Activated CD8-positive, alpha-beta T cell treated with anti-CD3 and anti-CD28 coated beads for 36 hours (primary cell): ENCODE measurements around the gene TNS4. TPM values are rescaled to one million over a fixed set of nuclear protein-coding genes. Genes with fewer than 3 reads are reported as not detected.

Experiments used
- ATAC-seq: fragments of 200-7000 bp; cut with Tn5 transposase; one replicate; pipeline ENCODE4 v1.10.0; 2021; ENCODE audit warnings: mild to moderate bottlenecking, moderate library complexity
- CTCF ChIA-PET: fragments of 350-600 bp; sonication (Branson Sonifier 250); formaldehyde crosslinking; loops from one replicate; lab custom pipeline; 2021; ENCODE audit warnings: antibody characterized with exemption; lab: Charles Lee
- POLR2A ChIA-PET: fragments of 350-600 bp; sonication (Branson Sonifier 250); formaldehyde crosslinking; loops from one replicate; lab custom pipeline; 2021; ENCODE audit warnings: antibody characterized with exemption; lab: Charles Lee
- DNase-seq: peaks from one replicate; pipeline ENCODE4 v3.0.0-alpha.2; 2020
- H3K27ac Mint-ChIP-seq: one replicate; pipeline ENCODE4 v1.8.0; 2021; ENCODE audit warnings: mild to moderate bottlenecking, mixed read lengths
- H3K27me3 Mint-ChIP-seq: one replicate; pipeline ENCODE4 v1.8.0; 2021; ENCODE audit warnings: mixed read lengths
- H3K36me3 Mint-ChIP-seq: one replicate; pipeline ENCODE4 v1.8.0; 2021; ENCODE audit warnings: low read depth, mixed read lengths
- H3K4me1 Mint-ChIP-seq: one replicate; pipeline ENCODE4 v1.8.0; 2021; ENCODE audit warnings: low read depth, mixed read lengths
- H3K4me3 Mint-ChIP-seq: one replicate; pipeline ENCODE4 v1.8.0; 2021; ENCODE audit warnings: mild to moderate bottlenecking, moderate library complexity, mixed read lengths
- H3K9me3 Mint-ChIP-seq: one replicate; pipeline ENCODE4 v1.8.0; 2021; ENCODE audit warnings: mixed read lengths
- intact Hi-C: fragments of 100-400 bp; cut with micrococcal nuclease; formaldehyde crosslinking; loops from one replicate; pipeline ENCODE4 v1.10.0; 2022
- total RNA-seq, 2 experiments: library from RNA; stranded (reverse); gene quantifications; one replicate each; pipeline ENCODE4 v1.2.3, GENCODE V29; 2021
- TF ChIP-seq, protein P1 (sequence below): fragments of 200-600 bp; IDR thresholded peaks from one replicate; pipeline ENCODE4 v1.8.0; 2022; ENCODE audit warnings: antibody characterized with exemption, mild to moderate bottlenecking

TNS4 gene
- total RNA-seq, 2 experiments from 2014 or later: 5.8 to 6.3 TPM

DNA sequence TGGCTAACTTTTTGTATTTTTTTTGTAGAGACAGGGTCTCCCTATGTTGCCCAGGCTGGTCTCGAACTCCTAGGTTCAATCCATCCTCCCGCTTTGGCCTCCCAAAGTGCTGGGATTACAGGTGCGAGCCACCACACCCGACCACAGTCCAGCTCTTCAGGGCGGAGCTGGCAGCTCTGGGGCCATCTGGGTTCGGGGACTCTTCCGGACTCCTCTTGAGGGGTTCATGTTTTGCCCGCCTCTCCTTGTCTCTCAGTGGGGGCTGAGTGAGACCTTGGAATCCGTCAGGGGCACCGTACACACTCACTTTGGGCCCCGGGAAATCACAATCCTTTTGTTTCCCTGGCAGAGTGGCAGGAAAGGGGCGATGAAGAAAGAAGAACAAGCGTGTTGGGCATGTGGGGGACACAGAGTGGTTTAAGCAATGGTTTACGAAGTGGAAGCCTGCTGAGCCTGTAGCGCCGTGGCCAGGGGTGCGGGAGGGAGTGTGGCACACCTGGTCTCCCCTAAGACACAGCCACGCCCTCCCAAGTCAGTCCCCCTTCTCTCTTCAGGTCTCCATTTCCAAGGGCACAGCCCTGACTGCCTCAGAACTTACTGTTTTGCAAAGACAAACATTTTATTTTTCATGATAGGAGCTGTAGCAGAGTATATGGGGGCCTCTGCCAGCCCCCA lies 26.1 kb downstream of the TNS4 start:
- DNase-seq (no peak), ATAC-seq (no peak)
- peaks cover 10% of the 10 kb centered on the region for H3K36me3 Mint-ChIP-seq
- no peak overlapping the region for H3K4me3 Mint-ChIP-seq
- CTCF ChIA-PET: interaction anchor here (0.6 to 11.0 kb wide), 34 partner anchors 11 to 149 kb away, joined by 3 to 158 read pairs (median 7); partner anchors contain the start of gene TOP2A
- peaks cover 25% of the 10 kb centered on the region for H3K4me1 Mint-ChIP-seq
- TF ChIP-seq, protein P1, sequence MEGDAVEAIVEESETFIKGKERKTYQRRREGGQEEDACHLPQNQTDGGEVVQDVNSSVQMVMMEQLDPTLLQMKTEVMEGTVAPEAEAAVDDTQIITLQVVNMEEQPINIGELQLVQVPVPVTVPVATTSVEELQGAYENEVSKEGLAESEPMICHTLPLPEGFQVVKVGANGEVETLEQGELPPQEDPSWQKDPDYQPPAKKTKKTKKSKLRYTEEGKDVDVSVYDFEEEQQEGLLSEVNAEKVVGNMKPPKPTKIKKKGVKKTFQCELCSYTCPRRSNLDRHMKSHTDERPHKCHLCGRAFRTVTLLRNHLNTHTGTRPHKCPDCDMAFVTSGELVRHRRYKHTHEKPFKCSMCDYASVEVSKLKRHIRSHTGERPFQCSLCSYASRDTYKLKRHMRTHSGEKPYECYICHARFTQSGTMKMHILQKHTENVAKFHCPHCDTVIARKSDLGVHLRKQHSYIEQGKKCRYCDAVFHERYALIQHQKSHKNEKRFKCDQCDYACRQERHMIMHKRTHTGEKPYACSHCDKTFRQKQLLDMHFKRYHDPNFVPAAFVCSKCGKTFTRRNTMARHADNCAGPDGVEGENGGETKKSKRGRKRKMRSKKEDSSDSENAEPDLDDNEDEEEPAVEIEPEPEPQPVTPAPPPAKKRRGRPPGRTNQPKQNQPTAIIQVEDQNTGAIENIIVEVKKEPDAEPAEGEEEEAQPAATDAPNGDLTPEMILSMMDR: no peak
- intact Hi-C loops: no loop called here
- no peaks in the 10 kb centered on the region for H3K27me3 Mint-ChIP-seq
- peaks cover 2% of the 10 kb centered on the region for H3K9me3 Mint-ChIP-seq
- POLR2A ChIA-PET: interaction anchor here (0.6 to 3.0 kb wide), 7 partner anchors 11 to 85 kb away, joined by 3 to 30 read pairs (median 3); partner anchors contain the start of gene TOP2A
- H3K27ac Mint-ChIP-seq: no peak overlapping the region

DNA sequence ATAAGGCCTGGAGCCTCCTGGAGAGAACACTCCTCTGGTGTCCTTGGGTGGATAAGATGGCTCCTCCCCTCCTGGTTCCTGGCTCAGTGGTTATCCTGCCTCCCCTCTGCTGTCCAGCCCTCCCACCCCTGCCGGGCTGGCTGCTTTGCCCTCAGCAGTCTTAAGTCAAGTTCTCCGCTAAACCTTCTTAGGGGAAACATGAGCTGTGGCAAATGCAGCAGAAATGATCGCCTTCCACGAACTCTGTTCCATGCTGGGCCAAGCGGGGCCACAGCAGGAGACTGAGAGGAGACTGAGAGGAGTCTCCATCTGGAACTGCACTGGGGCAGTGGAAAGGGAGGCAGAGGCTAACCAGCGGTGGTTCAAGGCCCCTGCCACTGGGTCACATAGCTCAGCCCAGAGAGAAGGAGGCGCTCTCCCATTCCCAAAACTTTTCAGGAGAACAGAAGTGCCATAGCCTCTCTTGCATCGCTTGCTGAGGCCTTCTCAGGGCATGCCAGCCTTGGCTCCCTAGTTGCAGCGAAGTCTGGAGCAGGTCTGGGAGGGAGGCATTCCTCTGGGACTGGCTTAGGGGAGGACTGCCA lies 26.9 kb downstream of the TNS4 start:
- Mint-ChIP-seq H3K27me3 (no peaks in the 10 kb centered on the region), H3K36me3 (peaks cover 10% of the 10 kb centered on the region), H3K4me1 (peaks cover 16% of the 10 kb centered on the region), H3K4me3 (no peak overlapping the region), H3K27ac (no peak overlapping the region), H3K9me3 (peaks cover 2% of the 10 kb centered on the region)
- ATAC-seq: no peak
- POLR2A ChIA-PET: interaction anchor here (0.9 to 1.4 kb wide), 2 partner anchors 57 to 64 kb away, joined by 3 read pairs; partner anchors contain the start of gene TOP2A
- CTCF ChIA-PET: interaction anchor here (1.4 to 11.0 kb wide), 4 partner anchors 21 to 113 kb away, joined by 7 to 158 read pairs (median 23); no protein-coding TSS in a partner anchor
- intact Hi-C loops: no loop called here
- DNase-seq: no peak
- TF ChIP-seq, protein P1: no peak

DNA sequence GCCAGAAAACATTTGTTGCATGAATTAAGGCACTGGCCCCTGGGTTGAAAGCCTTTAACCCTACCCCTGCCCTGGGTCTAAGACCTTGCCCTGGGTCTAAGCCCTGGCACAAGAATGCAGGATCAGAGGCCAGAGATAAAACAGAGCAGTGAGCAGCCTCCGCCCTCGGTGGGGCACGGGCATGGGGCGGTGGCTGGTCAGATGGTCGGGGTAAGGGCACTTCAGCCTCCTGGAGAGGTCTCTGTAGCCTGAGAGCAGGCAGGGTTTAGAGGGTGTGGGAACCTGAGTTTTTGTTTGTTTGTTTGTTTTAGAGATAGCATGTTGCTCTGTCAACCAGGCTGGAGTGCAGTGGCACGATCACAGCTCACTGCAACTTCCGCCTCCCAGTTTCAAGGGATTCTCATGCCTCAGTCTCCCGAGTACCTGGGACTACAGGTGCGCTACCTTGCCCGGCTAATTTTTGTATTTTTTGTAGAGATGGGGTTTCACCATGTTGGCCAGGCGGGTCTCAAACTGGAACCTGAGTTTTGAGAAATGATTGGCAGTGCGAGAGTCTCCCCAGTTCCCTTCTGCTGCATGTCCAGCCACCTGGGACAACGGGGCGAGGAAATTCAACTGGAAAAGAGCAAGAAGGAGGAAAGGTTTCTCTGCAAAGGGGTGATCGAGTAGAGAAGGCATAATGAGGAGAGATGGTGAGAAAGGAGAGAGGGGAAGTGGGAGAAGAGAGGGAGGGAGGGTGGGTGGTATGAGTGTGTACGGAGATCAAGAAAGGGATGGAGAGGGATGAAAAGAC lies 27.7 kb downstream of the TNS4 start:
- intact Hi-C loops: no loop called here
- ChIA-PET POLR2A (no interaction called here), CTCF (interaction anchor here (3.5 to 11.0 kb wide), 2 partner anchors 58 to 112 kb away, joined by 26 to 158 read pairs; no protein-coding TSS in a partner anchor)
- no peaks in the 10 kb centered on the region for H3K27me3 Mint-ChIP-seq
- H3K27ac Mint-ChIP-seq: no peak overlapping the region
- DNase-seq (no peak), ATAC-seq (no peak)
- H3K9me3 Mint-ChIP-seq: peaks cover under 1% of the 10 kb centered on the region
- peaks cover 11% of the 10 kb centered on the region for H3K4me1 Mint-ChIP-seq
- H3K4me3 Mint-ChIP-seq: no peak overlapping the region
- H3K36me3 Mint-ChIP-seq: peaks cover 7% of the 10 kb centered on the region
- TF ChIP-seq, protein P1: no peak

DNA sequence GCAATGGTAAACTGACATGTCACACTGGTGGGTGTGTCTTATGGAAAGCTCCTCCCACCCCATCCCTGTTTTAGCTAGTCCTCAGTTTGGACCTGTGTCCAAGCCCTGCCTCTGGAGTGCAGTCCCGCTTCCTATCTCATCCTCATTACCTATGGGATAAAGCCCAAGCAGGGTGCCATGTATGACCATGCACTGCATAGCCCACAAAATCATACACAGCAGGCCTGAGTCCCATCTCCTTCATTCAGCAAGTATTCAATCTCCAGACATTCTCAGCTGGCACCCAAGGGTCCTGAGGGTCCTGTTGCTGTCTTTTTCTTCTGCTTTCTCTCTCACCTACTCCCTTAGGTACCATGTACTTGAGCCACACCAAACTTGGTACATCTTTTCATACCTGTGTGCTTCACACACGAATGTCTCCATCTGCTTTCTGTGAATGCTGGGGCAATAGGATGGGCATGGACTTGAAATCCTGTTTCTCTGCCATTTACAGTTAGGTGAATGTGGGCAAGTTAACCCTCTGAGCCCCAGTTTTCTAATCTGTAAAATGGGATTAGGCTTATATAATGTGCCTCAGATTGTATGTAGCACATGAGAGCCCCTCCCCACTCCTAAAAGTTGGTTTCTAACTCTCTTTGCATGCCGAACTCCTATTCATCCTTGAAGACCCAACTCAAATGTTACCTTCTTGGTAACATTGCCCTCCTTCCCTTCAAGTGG lies 28.5 kb downstream of the TNS4 start:
- ChIA-PET CTCF (interaction anchor here (0.5 kb wide), 1 partner anchor 23 kb away, joined by 3 read pairs; no protein-coding TSS in a partner anchor), POLR2A (interaction anchor here (0.9 to 1.0 kb wide), 3 partner anchors 15 to 52 kb away, joined by 3 to 5 read pairs (median 3); no protein-coding TSS in a partner anchor)
- Mint-ChIP-seq H3K27ac (no peak overlapping the region), H3K4me1 (peaks cover 9% of the 10 kb centered on the region), H3K27me3 (no peaks in the 10 kb centered on the region), H3K9me3 (no peaks in the 10 kb centered on the region), H3K36me3 (peaks cover 6% of the 10 kb centered on the region), H3K4me3 (no peak overlapping the region)
- intact Hi-C loops: no loop called here
- TF ChIP-seq, protein P1: no peak
- ATAC-seq (no peak), DNase-seq (no peak)
